Dermis microvascular lymphatic vessel endothelial cell (primary cell): ENCODE measurements around the gene ETS1. TPM values are rescaled to one million over a fixed set of nuclear protein-coding genes. Genes with fewer than 3 reads are reported as not detected.

Experiments used
- DNase-seq, 2 donors: peaks; one replicate each; pipeline versions ENCODE4 v3.0.0 to v3.0.0-alpha.2; 2010; ENCODE audit warnings: low read depth in 2 of 2
- total RNA-seq: library from RNA; depleted of rRNA; stranded (reverse); fragments of >200 nt; gene quantifications from 2 replicates; pipeline ENCODE4 v1.2.1, GENCODE V29; 2014

The ETS1 gene
- total RNA-seq, 1 donor from 2014 or later: 81.3 TPM

DNA sequence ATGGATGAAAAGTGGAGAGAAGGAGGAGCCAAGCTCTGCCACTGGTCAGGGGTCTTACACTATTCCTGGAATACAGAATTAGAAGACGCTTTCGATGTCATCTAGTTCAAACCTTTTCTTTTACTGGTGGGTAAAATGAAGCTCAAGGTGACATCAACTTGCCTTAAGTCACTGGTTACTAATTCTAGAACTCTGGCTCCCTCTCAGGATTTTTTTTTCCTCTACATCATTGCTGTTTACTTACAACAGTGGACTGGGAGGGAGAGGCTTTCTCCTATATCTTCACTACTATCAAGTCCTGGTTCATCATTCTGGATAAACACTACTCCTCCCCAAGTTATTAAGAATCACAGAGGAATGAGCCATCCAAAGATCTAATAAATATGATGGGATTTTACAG lies 82.9 kb downstream of the ETS1 start:
- DNase-seq: no peak

DNA sequence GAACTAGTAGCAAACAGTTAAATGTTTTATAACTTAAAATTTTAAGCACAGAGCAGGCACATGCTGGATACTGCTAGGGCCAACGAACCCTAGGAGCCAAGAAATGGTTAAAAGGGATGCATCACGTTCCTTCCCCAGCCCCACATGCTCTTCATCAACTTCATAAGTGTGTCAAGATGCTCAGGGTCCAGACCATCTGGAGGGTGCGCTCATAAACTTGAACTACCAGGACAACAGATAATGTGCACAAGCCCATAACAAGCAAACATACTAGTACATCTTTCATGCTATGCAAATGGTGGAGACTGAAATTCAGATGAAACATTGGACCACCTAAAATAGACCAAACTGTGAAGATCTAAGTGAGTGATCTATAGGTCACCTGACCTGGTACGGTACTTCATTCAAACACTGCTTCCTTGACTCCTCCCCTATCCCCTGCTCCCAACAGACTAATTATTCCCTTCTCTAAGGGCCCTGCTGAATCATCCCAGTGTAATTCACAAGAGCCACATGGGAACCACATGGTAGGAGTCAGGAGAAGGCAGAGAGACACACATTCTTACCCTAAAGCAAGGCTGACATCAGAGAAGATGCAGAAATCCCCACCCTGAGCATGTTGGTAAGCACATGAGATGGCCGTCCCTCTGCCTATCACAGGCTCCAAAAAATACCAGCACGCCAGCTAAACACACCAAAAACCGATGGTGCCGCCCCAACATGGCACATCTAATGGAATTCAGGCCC lies 83.9 kb downstream of the ETS1 start:
- peak in 1 of 2 donors; percentile 56 for DNase-seq

DNA sequence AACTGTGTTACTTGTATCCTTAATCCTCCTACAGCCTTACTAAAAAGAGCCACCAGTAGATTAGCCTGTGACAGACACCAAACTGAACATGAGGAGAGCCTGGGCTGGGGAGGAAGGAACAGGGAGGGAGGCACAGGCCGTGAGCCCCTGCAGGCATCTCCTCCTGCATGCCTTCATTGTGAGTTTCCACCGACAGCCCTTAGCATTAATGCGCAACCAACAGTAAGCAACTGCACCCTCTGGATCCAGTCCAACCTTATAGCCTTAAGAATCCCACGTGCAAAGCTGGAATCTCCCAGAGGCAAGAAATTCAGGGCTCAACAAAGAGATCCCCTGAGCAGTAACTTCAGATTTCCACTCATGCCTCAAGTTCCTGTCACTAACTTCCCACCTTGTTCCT lies 84.6 kb downstream of the ETS1 start:
- peak in 1 of 2 donors; percentile 83 for DNase-seq

DNA sequence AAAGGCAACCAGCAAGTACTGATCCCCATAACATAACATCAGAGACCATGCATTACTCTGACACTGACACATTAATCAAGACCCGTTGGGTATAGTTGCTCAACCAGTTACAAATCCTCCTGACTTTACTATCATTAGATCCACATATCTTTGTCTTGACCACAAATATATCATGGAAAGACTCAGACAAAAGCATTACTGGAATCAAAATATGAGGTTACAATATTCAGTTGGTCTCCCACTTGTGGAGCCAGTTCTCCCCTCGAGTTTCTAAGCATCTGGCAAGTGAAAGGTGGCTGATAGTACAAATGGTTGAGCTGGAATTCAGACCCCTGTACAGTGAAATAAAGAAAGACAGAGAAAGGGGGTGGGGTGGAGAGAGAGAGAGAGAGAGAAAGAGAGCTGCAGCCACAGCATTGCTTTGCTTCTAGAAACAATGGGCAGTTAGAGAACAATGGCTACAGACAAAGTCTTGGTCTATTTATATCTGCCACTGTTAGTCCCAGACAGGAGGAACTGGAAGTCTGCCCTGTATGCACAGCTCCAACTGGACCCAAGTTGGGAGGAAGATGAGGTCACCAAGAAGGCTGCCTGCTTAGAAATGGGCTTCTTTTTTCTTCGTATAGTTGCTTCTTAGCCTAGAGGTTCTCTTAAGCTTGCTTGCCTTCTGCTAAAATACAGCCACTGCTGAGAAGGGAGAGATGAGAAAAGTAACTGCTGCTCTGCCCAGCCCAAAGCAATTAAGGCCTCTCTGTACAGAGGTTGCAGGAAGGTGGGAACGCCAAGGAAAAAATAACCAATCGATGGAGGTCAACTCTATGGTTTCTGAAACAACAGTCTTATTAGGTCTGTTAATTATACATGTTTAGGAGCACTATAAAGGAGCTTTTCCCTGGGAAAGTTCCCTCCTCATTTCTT lies 85.5 kb downstream of the ETS1 start:
- DNase-seq: peak in 1 of 2 donors; percentile 97

DNA sequence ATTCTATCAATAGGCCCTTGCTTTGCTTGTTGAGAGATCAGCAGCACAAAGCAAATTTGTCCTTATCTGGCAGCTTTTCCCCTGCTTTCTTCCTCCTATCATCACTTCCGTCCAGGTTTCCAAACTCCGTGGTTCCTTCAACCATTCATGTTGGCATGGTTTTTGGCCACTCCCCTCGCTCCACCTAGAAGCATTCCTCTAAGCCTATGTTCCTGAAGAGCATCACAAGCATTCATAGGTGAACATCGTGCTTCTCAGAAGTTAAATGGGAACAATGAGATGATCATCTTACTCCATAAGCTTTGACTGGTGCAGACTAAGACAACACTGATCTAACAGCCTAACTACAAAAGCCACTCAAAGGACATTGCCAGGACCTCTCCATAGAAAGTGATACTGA lies 86.3 kb downstream of the ETS1 start:
- DNase-seq: no peak

DNA sequence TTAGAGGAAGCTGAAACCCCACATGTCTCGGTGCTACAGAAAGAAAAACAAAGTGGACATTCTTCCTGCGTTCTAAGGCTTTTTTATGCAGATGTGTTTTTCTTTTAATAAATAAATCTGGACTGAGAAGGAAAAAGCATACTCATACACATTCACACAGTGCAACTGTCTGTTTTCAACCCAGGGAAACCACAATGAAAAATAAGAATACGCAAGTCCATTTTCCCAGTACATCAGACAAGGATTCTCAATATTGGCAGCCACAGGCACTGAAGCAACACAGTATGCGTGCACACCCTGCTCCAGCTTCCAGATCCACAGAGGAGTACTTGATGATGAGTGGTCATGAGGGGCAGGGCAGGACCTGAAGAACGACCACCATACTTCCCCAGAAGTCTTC lies 86.9 kb downstream of the ETS1 start:
- DNase-seq: no peak

DNA sequence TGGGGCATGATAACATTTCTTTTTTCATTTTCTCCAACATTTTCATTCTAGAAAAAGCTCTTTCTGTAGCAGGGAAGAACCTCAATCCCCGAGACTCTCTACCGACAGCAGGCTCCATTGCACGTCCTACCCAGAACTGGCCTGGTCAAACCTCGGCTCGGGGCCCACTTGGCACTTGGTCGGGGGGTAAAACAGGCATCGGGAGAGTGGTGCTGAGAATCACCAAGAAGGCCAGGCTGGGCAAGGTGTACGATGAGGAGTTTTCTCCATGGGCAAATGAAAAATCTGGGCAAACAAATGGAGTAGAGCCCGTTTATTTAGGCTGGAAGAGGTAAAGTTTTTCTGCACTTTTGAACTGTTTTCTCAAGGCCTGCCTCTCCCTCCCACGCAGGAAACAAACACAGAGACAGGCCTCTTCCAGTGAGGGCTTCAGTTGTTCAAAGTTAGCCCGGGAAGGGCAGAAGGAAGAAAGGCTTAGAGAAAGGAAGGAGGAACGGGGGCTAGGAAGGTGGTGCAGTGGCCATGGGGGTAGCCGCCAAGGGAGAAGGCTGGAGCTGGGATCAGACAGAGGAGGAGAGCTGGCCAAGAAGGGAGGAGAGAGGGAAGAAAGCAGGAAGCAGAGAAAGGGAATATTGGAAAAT lies 87.6 kb downstream of the ETS1 start:
- DNase-seq: peak in 1 of 2 donors; percentile 32

DNA sequence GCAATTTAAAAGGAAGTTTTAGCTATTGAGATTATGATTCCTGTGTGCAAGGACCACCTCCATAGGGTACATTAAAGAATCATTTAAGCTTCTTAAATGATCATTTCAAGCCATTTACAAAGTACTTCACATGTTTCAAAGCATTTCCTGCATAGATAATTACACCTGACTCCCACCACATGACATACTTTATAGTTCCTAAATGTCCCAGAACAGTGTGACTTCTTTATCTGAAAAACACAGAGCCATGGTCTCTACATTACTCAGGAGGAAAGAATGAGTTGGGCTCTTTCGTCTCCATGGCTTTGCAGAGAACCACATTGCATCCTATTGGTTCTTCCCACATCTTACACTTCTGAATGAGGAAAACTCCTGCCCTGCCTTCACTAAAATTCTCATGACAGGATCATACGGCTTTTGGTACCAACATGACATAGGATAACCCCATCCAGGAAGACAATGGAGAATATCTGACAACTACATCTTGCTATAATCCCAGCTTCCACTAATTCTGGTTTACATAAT lies 88.6 kb downstream of the ETS1 start:
- DNase-seq: peak in 1 of 2 donors; percentile 38

DNA sequence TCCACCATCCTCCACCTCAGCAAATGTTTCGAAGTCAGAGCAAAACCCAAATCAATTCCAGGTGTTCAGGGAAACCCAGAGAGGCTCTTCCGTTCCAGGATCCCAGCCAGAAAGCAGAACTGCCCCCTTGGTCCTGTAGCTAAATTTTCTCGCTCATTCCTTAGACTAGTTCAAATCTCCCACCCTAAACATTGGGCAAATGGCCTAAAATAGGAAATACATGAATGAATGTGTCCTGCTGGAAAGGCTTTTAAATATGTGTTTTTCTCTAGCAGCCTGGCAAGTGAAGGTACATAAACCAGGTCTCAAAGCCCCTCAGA lies 89.6 kb downstream of the ETS1 start:
- no peak for DNase-seq

DNA sequence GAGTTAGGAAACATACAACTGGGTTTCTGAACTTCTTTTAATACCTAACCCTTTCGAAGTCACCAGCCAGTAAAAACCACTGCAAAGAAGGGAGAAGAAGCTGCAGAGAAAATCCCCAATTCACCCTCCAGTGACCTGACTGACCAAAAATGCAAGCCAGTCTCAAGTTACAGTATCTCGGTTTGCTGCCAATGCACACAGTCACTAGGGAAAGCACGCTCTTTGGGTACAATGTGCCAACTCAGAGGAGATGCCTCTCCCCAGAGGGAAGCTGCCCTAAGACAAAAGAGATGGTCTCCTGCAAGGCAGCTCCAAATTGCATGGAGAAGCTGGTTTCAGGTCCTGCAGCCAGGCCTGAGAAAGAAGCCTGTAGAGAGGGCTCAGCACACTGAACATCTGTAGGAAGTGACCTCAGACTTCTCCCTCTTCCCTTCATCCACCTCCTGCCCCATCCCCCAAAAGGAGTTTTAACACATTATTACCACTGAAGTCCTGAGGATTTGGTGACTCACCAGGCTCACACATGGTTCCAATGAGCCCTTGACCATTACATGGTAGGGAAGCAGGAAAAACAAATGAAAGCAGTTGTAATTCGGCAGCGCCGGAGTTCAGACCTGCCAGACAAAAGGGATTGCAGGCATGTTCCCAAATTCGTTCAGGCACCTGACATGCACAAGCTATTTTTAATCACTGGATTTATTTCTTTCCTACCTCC lies 90.1 kb downstream of the ETS1 start:
- peak; percentile 65 to 92 for DNase-seq

DNA sequence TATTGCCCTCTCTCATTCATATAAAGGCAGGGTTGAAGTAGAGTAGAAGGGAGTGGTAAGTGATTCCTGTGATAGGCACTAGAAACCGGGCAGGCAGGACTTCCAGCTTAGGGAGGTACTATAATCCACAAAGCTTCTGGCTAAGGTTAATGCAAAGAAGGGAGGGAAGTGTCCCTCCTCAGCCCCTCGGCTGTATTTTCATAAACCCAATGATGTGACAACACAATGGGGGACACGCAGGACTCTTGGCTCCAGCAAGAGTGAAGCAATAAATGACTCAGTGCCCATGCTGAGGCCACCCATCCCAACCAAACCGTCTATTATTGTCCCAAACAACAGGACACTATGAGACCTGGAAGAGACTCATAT lies 90.7 kb downstream of the ETS1 start:
- DNase-seq: peak; percentile 62 to 68

DNA sequence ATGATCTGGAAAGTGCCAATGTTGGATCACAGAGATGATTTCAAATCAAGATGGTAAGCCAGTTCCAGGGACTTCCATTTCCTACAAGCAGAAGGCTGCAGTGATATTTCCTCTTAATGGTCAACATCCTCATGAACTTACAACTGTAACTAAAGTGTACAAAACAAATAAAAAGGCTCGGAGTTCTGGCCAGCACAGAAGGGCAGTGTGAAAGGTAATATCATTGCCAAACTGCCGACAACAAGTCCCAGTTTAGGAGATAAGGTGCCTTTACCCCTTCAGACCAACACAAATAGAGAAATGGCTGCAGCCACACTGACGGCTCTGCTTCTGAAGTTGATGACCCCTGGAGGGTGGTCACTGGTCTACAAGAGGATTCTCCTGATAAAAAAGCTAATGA lies 91.1 kb downstream of the ETS1 start:
- DNase-seq: no peak

DNA sequence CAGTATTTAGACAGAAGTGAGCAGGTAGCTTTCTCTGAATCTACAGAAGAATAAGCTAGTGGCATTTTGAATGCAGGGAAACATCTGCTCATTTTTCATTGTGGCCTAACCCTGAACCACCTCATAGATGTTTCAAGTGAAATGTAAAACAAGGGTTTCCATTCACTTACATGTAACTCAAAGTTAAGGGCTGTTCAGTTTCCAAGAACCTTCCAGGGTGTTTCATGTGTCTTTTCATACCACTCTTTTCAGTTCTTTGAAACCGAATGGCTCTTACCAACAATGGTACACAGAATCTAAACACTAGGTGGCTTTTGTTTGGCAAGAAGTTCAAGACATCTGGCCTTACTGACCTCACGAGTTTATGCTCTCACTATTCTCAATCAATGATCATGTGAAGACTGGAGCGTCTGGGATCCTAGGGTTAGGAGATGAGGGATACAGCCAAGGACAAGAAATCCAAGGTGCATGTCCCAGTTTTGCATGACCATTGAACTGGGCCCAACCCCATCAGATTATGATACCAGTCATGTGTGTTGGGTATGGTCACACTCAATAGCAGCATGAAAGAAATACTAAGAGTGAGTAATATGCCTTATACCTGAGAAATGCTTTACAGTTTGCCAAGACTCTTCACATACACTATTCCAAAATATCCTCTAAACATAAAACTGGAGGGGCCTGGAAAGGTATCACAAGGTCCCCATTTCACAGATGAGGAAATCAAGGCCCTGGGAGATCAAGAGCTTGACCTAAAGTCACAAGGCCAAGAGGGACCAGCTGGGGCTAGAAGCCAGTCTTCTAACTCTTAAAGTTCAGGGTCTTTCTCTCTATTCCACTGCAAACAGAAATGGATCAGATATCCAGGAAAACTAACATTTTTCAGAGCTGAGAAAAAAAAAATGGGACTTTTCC lies 92.7 kb downstream of the ETS1 start:
- no peak for DNase-seq

DNA sequence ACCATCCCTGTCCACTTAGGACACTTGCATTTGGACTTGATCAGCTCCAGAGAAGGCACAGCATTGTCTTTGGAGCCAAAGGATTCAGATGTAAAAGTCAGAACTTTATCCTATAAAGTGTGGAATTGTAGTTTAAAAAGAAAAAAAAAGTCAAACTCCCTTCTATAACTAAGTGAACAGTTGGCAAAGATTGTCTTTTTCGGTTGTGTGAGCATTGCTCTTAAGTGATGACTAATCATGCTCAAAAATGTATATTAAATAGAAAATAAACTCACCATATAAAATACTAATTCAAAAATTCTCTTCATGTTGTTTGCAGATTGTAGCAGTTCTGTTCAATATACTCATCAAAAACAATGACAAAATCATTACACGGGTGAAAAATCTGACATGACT lies 93.8 kb downstream of the ETS1 start:
- DNase-seq: no peak

DNA sequence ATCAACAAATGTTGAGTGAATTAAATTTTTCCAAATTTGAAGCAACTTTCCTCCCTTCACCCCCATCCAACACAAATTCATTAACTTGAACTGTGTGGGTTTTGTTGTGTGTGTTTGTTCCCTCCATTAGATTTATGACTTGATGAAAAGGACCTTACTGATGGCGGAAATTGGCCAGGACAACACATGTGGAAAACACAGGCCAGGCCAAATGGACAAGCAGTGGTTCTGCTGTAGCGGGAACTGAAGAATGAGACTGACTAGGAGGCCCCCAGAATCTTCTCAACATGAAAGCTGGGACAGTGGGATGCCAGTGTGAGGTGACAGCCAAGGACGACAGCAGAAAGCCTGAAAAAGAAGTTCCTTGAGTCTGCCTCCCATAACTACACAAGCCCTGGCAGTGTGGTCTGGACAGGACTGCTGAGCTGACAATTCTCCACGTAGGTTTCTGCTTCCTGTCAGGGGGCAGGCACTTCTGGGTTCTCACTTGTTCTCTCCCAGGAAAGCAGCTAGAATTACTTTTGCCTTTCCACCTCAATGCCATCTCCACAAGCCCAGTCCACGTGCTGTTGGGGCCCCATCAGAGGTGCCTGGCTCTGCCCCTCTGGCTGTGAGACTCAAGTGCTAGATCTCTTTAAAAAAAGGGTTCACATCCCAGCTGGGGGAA lies 94.3 kb downstream of the ETS1 start:
- no peak for DNase-seq

DNA sequence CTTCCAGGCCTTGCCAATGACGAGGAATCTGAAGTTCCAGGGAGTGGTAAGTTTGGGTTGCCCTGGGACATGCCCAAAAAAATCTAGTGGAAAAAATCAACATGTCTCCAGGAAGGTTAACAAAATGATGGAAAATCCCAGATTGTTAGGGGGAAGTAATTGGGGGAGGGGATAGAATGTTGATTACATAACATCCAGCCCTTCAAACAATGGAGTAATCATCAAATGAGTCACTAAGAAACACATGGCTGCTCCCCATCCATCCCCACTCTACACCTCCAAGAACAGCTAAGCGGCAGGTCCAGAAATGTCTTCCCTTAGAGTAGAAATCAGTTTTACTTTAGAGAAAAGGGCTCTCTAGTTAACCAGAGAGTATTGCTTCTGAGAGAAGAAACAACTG lies 94.9 kb downstream of the ETS1 start:
- DNase-seq: peak; percentile 56 to 78

DNA sequence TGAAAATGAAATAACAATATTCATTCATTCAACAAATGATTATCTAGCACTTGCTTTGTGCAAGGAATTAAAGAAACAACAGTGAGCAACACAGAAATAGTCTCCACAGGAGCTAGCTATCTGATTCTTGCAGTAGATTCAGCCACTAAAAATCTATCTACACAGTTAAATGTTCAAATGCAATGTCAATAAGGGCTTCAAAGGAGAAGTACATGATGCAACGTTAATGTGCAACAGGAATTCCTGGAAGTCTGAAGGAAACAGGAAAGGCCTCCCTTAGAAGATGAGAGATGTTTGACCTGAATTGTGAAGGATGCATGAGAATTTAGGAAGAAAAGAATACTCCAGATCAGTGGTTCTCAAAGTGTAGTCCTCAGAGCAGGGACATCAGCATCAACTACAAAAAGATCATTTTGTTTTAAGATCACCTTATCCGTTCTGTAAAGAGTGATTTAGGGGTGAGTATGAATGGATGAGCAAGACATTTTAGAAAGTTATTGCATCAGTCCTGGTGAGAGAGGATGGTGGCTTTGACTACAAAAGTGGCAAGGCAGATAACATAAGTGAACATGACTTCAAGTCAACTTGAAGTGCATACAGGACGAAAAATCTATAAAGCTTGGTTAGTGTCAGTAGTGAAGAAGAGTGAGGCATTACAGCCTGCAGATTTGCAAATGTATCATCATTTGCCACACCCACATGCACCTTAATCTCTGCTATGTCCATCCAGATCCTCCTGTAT lies 96.0 kb downstream of the ETS1 start:
- DNase-seq: no peak

DNA sequence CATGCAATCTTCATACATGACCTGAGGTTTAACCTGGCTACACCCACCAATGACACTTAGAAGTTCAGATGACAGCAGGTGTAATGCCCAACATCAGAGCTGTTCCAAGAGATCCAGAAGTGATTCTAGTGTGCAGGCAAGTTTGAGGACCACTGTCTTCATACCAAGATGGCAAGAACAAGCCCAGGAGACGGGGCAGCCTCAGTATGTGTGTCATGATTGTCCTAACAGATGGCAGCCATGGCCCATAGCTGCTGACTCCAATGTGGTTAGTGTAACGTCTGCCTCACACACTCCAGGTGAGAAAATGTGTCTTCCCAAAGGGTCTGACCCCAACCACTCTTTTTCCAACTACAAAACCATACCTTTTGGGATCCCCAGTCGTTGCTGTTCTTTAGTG lies 97.3 kb downstream of the ETS1 start:
- no peak for DNase-seq

DNA sequence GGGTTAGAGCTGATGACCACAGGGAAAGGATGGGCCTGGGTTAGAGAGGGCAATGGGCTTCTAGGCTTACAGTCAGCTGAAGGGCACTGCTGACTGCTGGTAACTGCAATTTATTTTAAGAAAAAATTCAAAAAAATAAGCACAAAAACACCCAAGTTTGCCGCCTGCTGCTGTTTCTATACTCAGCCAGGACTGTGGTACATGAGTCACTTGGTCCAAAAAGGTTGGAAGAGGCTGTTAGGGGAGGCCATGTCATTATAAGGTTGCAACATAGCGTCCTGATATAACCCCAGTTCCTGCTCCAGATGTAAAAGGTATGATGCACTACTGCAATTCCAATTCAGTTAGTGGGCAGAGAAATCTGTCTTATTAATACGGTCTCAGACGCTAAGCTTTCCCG lies 98.9 kb downstream of the ETS1 start:
- no peak for DNase-seq
